Stimulated activated naive CD8-positive, alpha-beta T cell treated with anti-CD3 and anti-CD28 coated beads, Interleukin-15, Interleukin-2, amounts not matched to agents 100 ng/mL and 50 ng/mL, for 24 hours (primary cell): ENCODE results near the gene E2F1.
"Not testable (repeated sequence)": the region's sequence is repeated elsewhere in the genome, so short reads cannot be mapped to it uniquely, and the experiment has no call there.

Source experiments
- H3K27ac Mint-ChIP-seq: one replicate; pipeline ENCODE4 v1.8.0; 2021; ENCODE audit warnings: mild to moderate bottlenecking, mixed read lengths
- H3K27me3 Mint-ChIP-seq: one replicate; pipeline ENCODE4 v1.8.0; 2021; ENCODE audit warnings: mixed read lengths
- H3K36me3 Mint-ChIP-seq: one replicate; pipeline ENCODE4 v1.8.0; 2021; ENCODE audit warnings: low read depth, mixed read lengths
- H3K4me1 Mint-ChIP-seq: one replicate; pipeline ENCODE4 v1.8.0; 2021; ENCODE audit warnings: low read depth, mixed read lengths
- H3K4me3 Mint-ChIP-seq: one replicate; pipeline ENCODE4 v1.8.0; 2021; ENCODE audit warnings: mild to moderate bottlenecking, mixed read lengths
- H3K9me3 Mint-ChIP-seq: one replicate; pipeline ENCODE4 v1.8.0; 2021; ENCODE audit warnings: mixed read lengths

Gene E2F1

DNA sequence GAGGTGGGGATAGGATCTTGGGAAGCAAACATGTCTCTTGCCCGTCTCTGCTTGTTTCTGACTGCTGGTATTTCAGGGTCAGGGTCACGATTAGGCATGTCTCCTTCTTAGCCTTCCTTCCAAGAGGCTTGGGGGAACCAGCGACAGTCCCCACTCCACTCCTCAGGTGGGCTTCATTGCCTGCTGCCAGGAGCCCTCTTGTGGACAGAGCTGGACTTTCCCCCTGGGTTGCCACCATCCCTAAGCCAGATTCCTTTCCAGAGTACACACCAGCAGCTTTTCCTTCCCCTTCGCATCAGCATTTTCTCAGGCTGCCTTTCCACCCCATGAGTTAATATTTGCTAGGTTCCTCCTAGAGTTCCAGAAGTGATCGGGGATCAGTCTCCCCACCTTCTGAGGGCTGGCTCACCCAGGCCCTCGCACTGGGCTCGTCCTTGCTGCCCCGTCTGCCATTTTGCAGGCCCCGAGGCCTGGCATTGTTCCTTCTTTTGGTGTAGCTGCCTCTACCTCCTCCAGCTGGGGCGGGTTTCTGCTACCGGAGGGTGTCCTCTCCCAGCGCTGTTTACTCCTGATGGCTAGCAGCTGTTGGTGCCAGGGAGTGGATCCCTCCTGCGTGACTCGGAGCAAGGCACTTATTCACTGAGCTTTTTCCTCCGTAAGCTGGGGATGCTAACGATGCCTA lies 32.8 kb downstream of the E2F1 start:
- Mint-ChIP-seq H3K27ac (no peak overlapping the region), H3K4me3 (no peak overlapping the region), H3K27me3 (no peaks in the 10 kb centered on the region), H3K36me3 (no peaks in the 10 kb centered on the region), H3K9me3 (no peaks in the 10 kb centered on the region), H3K4me1 (peaks cover 38% of the 10 kb centered on the region)

DNA sequence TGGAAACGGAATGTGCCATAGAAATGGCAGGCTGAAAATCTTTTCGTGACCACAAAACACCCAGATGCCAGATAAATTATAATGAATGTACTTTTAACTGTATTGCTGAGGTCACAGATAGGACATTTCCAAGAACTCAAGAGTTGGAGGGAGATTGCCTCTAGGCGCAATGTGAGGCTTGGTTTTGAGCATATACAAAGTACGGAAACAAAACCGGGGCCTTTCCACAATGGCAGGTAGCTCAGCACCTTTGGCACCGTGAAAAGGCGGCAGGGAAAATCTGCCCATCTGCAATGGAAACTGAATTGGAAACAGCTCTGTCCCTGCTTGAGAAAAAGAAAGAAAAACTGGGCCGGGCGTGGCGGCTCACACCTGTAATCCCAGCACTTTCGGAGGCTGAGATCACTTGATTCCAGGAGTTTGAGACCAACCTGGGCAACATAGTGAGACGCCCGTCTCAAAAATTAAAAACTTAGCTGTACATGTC lies 34.6 kb downstream of the E2F1 start:
- no peaks in the 10 kb centered on the region for H3K27me3 Mint-ChIP-seq
- H3K4me1 Mint-ChIP-seq, result peaks cover 46% of the 10 kb centered on the region
- H3K4me3 Mint-ChIP-seq, result no peak overlapping the region
- H3K36me3 Mint-ChIP-seq, result no peaks in the 10 kb centered on the region
- H3K27ac Mint-ChIP-seq, result no peak overlapping the region
- no peaks in the 10 kb centered on the region for H3K9me3 Mint-ChIP-seq

DNA sequence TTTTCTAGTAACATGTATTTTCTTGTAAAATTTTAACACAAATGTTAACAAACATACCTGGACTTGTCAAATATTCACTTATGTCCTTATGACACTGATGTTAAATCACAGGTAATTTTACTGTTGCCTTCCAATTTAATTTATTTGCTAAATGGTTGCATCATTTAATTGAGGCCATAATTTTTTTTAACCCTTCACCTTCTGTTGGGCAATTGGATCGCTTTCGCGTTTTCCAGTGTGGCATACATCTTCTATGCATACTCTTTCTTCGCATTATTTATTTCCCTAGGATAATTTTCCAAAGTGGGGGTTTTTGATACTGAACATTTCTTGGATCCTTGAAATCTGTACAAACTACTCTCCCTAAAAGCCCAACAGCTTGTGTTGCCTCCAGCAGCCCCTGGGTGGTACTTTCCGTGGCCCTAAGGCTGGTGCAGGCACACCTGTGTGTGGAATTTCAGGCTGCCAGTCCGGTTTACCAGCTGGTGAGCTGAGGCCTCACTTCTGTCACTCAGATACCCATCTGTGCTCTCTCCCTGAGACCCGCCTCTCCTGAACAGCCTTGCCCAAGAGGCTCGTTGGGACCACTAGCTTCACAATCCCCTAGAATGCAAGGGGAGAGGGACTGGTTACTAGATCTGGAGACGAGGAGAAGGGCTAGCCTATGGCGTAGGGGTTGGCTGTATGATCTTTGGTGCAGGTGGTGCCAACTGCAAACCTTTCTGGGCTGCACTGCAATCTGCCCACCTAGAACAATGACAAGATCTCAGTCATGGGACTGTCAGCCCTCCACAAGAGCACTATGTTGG lies 35.2 kb downstream of the E2F1 start:
- H3K27me3 Mint-ChIP-seq, result no peaks in the 10 kb centered on the region
- no peak overlapping the region for H3K27ac Mint-ChIP-seq
- H3K36me3 Mint-ChIP-seq, result no peaks in the 10 kb centered on the region
- no peak overlapping the region for H3K4me3 Mint-ChIP-seq
- H3K4me1 Mint-ChIP-seq, result peaks cover 46% of the 10 kb centered on the region
- no peaks in the 10 kb centered on the region for H3K9me3 Mint-ChIP-seq

- peaks cover 6% of the 10 kb centered on the region for H3K36me3 Mint-ChIP-seq
- H3K9me3 Mint-ChIP-seq, result no peaks in the 10 kb centered on the region
- H3K4me3 Mint-ChIP-seq, result no peak overlapping the region
- H3K27ac Mint-ChIP-seq, result no peak overlapping the region
- peaks cover 46% of the 10 kb centered on the region for H3K4me1 Mint-ChIP-seq
- H3K27me3 Mint-ChIP-seq, result no peaks in the 10 kb centered on the region
Observed at GRCh38 chr20:33650111-33650752, 36.0 kb downstream of the E2F1 start.

GRCh38 chr20:33649201-33649681 lies 36.9 kb downstream of the E2F1 start:
- Mint-ChIP-seq H3K27ac (no peak overlapping the region), H3K27me3 (no peaks in the 10 kb centered on the region), H3K9me3 (no peaks in the 10 kb centered on the region), H3K4me3 (no peak overlapping the region), H3K4me1 (peaks cover 46% of the 10 kb centered on the region), H3K36me3 (peaks cover 7% of the 10 kb centered on the region)

- H3K27me3 Mint-ChIP-seq, result no peaks in the 10 kb centered on the region
- no peak overlapping the region for H3K27ac Mint-ChIP-seq
Observed at GRCh38 chr20:33648396-33649004, 37.7 kb downstream of the E2F1 start.

GRCh38 chr20:33647603-33648395 lies 38.4 kb downstream of the E2F1 start:
- H3K9me3 Mint-ChIP-seq, result no peaks in the 10 kb centered on the region
- peaks cover 35% of the 10 kb centered on the region for H3K4me1 Mint-ChIP-seq
- H3K27ac Mint-ChIP-seq, result no peak overlapping the region
- H3K4me3 Mint-ChIP-seq, result no peak overlapping the region
- H3K36me3 Mint-ChIP-seq, result peaks cover 7% of the 10 kb centered on the region
- no peaks in the 10 kb centered on the region for H3K27me3 Mint-ChIP-seq

More at GRCh38 chr20:33648396-33649004, 37.7 kb downstream of the E2F1 start:
- Mint-ChIP-seq H3K4me1 (peaks cover 42% of the 10 kb centered on the region), H3K4me3 (no peak overlapping the region), H3K9me3 (no peaks in the 10 kb centered on the region), H3K36me3 (peaks cover 7% of the 10 kb centered on the region)

DNA sequence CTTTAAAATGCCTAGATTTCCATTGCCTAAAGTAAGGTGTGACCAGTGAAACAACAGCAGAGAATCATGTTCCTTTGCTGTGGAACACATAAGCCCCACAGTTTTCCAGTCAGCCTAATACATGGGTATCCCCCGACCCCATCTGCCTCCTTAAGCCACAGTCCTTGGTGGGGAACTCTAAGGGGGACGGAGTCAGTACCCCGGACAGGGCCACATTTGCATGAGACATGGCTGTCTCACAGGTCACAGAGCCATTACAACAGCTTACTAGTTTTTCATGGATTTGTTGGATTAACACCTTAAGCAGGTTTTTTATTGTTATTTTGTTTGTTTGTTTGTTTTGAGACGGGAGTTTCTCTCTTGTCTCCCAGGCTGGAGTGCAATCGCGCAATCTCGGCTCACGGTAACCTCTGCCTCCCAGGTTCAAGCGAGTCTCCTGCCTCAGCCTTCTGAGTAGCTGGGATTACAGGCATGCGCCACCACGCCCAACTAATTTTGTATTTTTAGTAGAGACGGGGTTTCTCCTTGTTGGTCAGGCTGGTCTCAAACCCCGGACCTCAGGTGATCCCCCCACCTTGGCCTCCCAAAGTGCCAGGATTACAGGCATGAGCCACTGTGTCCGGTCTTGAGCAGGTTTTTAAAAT lies 39.1 kb downstream of the E2F1 start:
- peaks cover 28% of the 10 kb centered on the region for H3K4me1 Mint-ChIP-seq
- H3K9me3 Mint-ChIP-seq, H3K4me3 Mint-ChIP-seq, H3K36me3 Mint-ChIP-seq, H3K27ac Mint-ChIP-seq, H3K27me3 Mint-ChIP-seq: not testable (repeated sequence)

GRCh38 chr20:33646191-33646590 lies 40.0 kb downstream of the E2F1 start:
- peaks cover 19% of the 10 kb centered on the region for H3K4me1 Mint-ChIP-seq
- H3K27me3 Mint-ChIP-seq, result no peaks in the 10 kb centered on the region
- no peaks in the 10 kb centered on the region for H3K9me3 Mint-ChIP-seq
- peaks cover 7% of the 10 kb centered on the region for H3K36me3 Mint-ChIP-seq
- H3K27ac Mint-ChIP-seq, result no peak overlapping the region
- no peak overlapping the region for H3K4me3 Mint-ChIP-seq

DNA sequence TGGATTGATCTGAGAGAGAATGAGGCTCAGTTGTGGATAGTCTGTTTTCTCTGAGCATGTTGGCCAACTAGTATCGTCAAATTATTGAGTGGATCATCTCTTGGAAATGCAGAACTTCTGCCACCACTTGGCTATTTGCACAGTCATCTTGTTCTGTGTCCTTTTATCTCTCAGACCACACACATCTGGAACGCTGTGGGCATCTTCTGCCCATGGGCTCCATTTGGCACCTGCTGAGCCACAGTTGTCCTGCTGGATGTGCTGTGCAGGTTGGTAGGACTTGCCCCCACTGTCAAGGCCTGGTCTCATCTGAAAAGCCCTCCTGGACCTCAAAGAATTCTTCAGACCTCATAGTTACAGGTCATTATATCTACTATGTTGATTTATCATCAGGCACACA lies 40.8 kb downstream of the E2F1 start:
- H3K27ac Mint-ChIP-seq, result no peak overlapping the region
- H3K4me3 Mint-ChIP-seq, result no peak overlapping the region
- H3K27me3 Mint-ChIP-seq, result no peaks in the 10 kb centered on the region
- H3K4me1 Mint-ChIP-seq, result peaks cover 19% of the 10 kb centered on the region
- H3K36me3 Mint-ChIP-seq, result peaks cover 7% of the 10 kb centered on the region
- H3K9me3 Mint-ChIP-seq, result no peaks in the 10 kb centered on the region

GRCh38 chr20:33645072-33645358 lies 41.2 kb downstream of the E2F1 start:
- H3K27ac Mint-ChIP-seq, result no peak overlapping the region
- peaks cover 8% of the 10 kb centered on the region for H3K36me3 Mint-ChIP-seq
- H3K4me1 Mint-ChIP-seq, result peaks cover 19% of the 10 kb centered on the region
- H3K27me3 Mint-ChIP-seq, result no peaks in the 10 kb centered on the region
- no peak overlapping the region for H3K4me3 Mint-ChIP-seq
- H3K9me3 Mint-ChIP-seq, result no peaks in the 10 kb centered on the region

GRCh38 chr20:33644313-33645071 lies 41.7 kb downstream of the E2F1 start:
- H3K9me3 Mint-ChIP-seq, result no peaks in the 10 kb centered on the region
- H3K36me3 Mint-ChIP-seq, result peaks cover 11% of the 10 kb centered on the region
- H3K27me3 Mint-ChIP-seq, result no peaks in the 10 kb centered on the region
- no peak overlapping the region for H3K4me3 Mint-ChIP-seq
- H3K27ac Mint-ChIP-seq, result no peak overlapping the region
- H3K4me1 Mint-ChIP-seq, result peaks cover 15% of the 10 kb centered on the region

DNA sequence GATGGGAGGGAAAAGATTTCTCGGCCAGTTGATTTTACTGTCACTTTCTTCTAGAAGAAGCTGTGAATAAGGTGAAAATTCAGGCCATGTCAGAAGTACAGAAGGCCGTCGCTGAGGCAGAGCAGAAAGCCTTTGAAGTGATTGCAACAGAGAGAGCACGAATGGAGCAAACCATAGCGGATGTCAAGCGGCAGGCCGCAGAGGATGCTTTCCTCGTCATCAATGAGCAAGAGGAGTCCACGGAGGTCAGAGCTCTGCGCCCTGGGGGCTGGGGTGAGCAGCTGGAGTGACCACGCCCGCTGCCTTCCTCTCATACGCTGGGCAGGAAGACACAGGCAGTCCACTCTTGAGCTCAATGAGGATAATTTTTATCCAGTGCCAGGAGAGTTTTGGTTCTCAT lies 45.9 kb downstream of the E2F1 start:
- Mint-ChIP-seq H3K36me3 (peaks cover 18% of the 10 kb centered on the region), H3K4me1 (no peaks in the 10 kb centered on the region), H3K9me3 (no peaks in the 10 kb centered on the region), H3K27me3 (no peaks in the 10 kb centered on the region), H3K27ac (no peak overlapping the region), H3K4me3 (no peak overlapping the region)
